ENCODE measurements around the gene WFDC12.
"Not testable (repeated sequence)": the region's sequence is repeated elsewhere in the genome, so short reads cannot be mapped to it uniquely, and the experiment has no call there.

The WFDC12 gene

GRCh38 chr20:45124365-45124764 lies at the start of gene WFDC12:
Gene WFDC12, minus strand, starts transcription at chr20:45124465. Its CDS starts 18 bp downstream, at chr20:45124447.
- no peak for DNase-seq (ENCODE audit: low read depth)

DNA sequence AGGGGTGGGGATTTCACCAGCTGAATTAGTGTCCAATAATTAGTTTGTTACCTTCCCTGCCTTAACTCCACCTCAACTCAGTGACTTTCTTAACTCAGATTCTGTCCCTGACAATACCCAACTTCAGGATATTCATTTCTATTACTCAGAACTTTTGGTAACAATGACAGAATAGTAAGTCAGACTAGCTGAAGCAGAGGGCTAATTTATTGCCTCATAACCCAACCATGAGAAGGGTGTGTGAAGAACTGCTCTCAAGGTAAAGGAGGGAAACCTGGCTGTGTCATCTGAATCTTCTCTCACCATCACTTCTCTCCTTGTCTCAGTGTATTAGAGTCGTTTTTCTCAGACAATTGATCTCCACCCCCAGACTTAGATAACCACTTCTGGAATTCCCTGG lies 49.3 kb upstream of the WFDC12 start:
- no peak for DNase-seq (ENCODE audit: low read depth)

GRCh38 chr20:45164906-45165305 lies 40.6 kb upstream of the WFDC12 start:
- DNase-seq (ENCODE audit: low read depth), result no peak

- no peak for DNase-seq (ENCODE audit: low read depth)
These were observed 39.0 kb upstream of the WFDC12 start for GRCh38 chr20:45163083-45163803.

GRCh38 chr20:45157962-45158361 lies 33.7 kb upstream of the WFDC12 start:
- peak; percentile 19 for DNase-seq (ENCODE audit: low read depth)

- DNase-seq (ENCODE audit: low read depth), result no peak
These were observed 32.4 kb upstream of the WFDC12 start for GRCh38 chr20:45156713-45157112.

GRCh38 chr20:45154794-45155193 lies 30.5 kb upstream of the WFDC12 start:
- DNase-seq (ENCODE audit: low read depth), result not testable (repeated sequence)

DNA sequence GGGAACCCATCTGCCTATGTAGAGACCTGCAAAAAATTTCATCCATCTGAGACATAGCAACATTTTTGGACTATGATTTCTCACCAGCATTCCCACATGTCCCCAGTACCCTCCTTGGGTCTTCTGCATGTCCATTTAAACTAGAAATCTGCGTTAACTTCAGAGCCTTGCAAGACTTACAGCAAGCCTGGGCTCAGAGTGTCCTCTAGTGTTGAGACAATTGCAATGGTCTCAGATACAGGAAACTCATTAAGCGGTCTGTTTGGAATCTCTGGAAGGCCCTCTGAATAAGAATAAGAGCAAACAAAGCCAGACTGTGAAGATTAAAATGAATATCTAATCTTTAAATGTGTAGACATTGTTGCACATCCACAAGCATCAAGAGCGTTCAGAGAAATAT lies 29.9 kb upstream of the WFDC12 start:
- DNase-seq (ENCODE audit: low read depth), result no peak

GRCh38 chr20:45153752-45154151 lies 29.5 kb upstream of the WFDC12 start:
- DNase-seq (ENCODE audit: low read depth), result no peak

DNA sequence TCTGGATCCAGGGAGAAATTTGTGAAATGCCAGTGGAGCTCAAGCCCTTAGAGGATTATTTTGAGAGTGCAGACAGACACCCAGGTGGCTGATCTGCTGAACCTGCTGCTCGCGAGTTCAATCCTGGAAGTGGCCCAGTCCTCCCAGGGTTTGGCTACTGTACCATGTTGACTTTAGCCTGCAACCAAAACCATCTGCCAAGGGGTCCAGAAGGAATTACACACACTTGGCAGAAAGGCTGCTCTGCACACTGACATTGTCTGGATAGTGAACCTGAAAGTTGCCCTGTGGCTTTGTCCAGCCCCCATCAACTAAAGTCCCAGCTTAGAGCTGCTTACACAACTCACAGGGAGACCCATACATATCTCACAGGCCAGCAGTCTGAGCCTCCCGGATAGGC lies 28.9 kb upstream of the WFDC12 start:
- no peak for DNase-seq (ENCODE audit: low read depth)

DNA sequence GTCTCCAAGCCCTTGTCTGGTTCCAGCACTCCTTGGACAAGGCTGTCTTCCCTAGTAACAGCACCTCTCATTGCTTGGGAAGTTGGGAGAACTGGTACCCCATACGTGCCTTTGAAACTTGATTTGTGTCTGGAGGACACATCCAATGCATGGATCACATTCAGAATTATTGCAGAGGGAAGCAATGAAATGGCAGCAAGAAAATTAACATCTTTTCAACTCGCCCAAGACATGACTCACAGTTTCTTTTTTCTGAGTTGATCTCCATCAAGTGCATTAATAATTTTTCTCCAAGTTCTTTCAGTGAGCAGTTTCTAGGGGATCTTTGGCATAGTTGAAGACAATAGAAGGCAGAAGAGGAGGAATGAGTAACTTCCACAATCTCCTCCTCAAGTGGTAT lies 28.1 kb upstream of the WFDC12 start:
- no peak for DNase-seq (ENCODE audit: low read depth)

- DNase-seq (ENCODE audit: low read depth), result no peak
These were observed 24.8 kb upstream of the WFDC12 start for GRCh38 chr20:45149062-45149461.

- DNase-seq (ENCODE audit: low read depth), result no peak
These were observed 16.6 kb upstream of the WFDC12 start for GRCh38 chr20:45140836-45141235.

DNA sequence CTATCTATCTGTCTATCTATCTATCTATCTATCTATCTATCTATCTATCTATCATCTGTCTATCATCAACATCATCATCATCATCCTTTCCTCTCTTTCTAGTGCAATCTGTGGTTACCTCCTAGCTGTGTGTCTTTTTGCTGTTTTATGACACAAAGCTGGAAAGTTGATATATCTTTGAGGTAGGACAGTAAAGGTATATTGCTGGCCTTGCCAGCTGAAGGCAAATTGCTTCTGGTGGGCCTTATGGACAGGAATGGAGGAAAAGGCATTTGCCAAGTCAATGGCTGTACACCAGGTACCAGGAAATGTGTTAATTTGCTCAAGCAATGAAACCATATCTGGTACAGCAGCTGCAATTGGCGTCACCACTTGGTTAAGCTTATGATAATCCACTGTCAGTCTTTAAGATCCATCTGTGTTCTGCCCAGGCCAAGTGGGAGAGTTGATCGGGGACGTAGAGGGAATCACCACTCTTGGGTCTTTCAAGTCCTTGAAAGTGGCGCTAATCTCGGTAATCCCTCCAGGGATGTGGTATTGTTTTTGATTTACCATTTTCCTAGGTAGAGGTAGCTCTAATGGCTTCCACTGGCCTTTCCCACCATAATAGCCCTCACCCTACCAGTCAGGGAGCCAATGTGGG lies 15.6 kb upstream of the WFDC12 start:
- DNase-seq (ENCODE audit: low read depth), result not testable (repeated sequence)

DNA sequence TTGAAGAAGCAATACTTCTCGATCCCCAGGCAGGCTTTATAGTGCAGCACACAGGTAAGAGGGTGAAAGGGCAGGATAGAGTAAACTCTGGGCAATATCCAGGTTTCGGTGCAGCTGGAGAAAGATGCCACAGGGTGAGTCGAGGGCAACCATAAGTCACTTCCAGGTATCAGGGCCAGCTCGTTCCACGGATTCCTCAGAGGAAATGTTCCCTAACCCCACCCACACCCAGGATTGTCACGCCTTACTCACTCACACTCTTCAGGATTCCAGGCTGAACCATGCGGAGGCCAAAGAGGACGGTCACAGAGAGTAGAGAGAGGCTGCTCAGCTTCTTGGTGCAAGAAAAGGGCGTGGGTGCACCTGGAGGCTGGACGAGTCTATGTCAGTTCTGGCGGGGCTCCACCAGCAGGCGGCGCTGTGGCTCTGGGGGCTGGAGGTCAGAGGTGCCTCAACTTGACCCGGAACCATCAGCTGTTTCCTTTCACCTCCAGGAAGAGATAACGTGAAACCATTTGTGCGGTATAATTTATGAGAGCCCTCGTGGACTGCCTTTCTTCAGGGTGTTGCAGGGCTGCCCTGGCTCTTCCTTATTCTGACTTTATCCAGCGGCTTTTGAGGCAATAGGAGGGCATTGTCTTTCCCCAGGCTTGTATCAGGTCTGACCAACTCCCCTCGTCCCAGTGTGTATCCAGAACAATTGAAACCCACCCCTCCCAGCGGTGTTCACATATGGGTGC lies 14.5 kb upstream of the WFDC12 start:
- DNase-seq (ENCODE audit: low read depth), result no peak

DNA sequence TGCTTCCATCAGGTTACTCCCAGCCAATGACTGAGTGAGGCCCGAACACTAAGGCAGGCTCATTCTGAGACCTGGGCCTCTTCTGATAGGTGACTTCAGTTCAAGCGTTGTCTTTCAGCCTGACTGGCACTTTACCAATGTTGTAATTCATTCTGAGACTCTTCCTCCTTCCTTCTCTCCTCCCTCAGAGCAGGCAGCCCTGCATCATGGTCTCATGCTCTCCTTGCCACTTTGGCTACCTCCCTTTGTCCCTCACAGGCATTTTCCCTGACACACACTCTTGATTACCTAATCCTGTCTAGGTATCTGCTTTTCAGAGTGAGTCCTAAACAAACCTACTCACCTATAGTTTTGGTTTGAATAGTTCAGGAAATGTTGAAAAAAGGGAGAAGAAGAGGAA lies 12.6 kb upstream of the WFDC12 start:
- no peak for DNase-seq (ENCODE audit: low read depth)

- peak; percentile 24 for DNase-seq (ENCODE audit: low read depth)
These were observed 3.8 kb upstream of the WFDC12 start for GRCh38 chr20:45128099-45128498.

GRCh38 chr20:45121388-45121787 lies 2.9 kb downstream of the WFDC12 start:
- DNase-seq (ENCODE audit: low read depth), result no peak

- DNase-seq (ENCODE audit: low read depth), result no peak
These were observed 4.6 kb downstream of the WFDC12 start for GRCh38 chr20:45119556-45120266.

- DNase-seq (ENCODE audit: low read depth), result no peak
These were observed 6.2 kb downstream of the WFDC12 start for GRCh38 chr20:45118028-45118427.

DNA sequence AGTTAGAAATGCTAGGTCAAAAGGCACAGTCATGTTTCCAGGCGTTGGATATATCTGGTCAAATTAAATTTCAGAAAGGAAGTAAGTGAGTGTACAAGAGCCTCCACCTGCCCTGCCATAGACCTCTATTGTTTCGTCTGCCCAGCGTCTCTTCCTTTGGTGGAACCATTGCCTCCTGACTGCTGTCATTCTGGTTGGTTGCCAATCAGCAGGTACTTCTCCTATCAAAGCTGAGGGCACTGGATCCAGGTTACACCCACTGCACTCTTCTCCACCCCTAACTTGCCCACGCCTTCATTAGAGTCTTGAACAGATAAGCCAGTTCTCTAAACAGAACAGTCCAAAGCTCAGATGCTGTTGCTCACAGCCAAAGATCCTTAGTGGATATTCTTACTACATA lies 6.7 kb downstream of the WFDC12 start:
- no peak for DNase-seq (ENCODE audit: low read depth)

DNA sequence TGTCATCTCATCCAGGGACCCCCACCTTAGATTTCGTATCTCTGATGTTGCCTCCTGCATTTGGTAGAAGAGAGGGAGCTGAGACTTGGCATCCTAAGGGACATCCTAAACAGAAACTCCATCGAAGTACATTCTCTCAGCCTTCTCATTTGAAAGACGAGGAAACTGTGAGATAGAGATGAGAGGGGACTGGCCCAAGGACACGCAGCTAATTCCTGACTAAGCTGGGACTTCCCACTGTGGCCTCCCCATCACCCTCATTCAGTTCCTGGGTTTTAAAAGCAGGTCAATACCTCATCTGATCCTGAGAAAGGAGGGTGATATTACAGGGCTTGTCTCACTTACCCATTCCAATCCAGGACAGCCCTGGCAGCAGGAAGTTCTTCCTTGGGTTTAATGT lies 8.4 kb downstream of the WFDC12 start:
- DNase-seq (ENCODE audit: low read depth), result no peak

DNA sequence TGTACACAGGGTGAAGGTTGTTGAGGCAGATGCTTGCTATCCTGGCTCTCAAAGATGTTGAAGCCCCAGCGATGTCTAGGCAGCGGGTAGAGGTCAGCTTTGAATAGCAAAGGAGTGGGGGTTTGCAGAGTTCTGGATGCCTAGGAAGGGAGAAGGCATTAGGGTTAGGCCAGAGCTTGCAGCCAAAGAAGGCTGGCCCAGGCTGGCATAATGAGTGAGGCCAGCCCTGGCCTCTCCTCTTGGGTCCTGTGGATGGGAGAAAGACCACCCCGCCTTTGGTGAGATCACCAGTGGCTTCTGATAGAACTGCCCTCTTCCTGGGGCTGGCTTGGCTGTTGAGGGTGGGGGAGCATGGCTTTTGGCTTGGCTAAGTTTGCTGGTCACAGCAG lies 8.9 kb downstream of the WFDC12 start:
- no peak for DNase-seq (ENCODE audit: low read depth)

Data from HS-27A (cell line).